H1 (cell line): ENCODE data around the gene FBXO30. TPM values are rescaled to one million over a fixed set of nuclear protein-coding genes. Genes with fewer than 3 reads are reported as not detected.

Experiments
- CHD1 ChIP-seq: IDR thresholded peaks from 2 replicates; pipeline ENCODE4 v1.6.1; 2012; ENCODE audit warnings: low read depth, low read length, improper control_type of control experiment
- CHD2 ChIP-seq: IDR thresholded peaks from 2 replicates; pipeline ENCODE4 v1.6.1; 2012; ENCODE audit warnings: low read length, improper control_type of control experiment
- CTCF ChIP-seq, 3 experiments: IDR thresholded peaks; 1 replicate in 2 of 3; 2 replicates in 1 of 3; pipeline versions ENCODE4 v1.5.1 to v1.6.1; 2011; ENCODE audit warnings: low read length in 3 of 3, mild to moderate bottlenecking in 3 of 3, inconsistent platforms in 2 of 3, low read depth in 1 of 3, moderate library complexity in 1 of 3; ENCODE audit not compliant: insufficient read depth in 1 of 3; ENCODE audit errors: control extremely low read depth in 1 of 3
- MAFK ChIP-seq: IDR thresholded peaks from 2 replicates; pipeline ENCODE4 v1.6.1; 2012; ENCODE audit warnings: low read depth, mild to moderate bottlenecking, improper control_type of control experiment, low read length
- POLR2AphosphoS5 ChIP-seq: IDR thresholded peaks from 2 replicates; pipeline ENCODE4 v1.6.1; 2011; ENCODE audit warnings: low read depth, low read length
- SIN3A ChIP-seq, 2 experiments: IDR thresholded peaks in 1 of 2; conservative IDR thresholded peaks in 1 of 2; 2 replicates each; pipeline ENCODE4 v1.6.1; 2011 to 2012; ENCODE audit warnings: low read length in 2 of 2, improper control_type of control experiment in 1 of 2, low read depth in 1 of 2, mild to moderate bottlenecking in 1 of 2
- TBP ChIP-seq: IDR thresholded peaks from 2 replicates; pipeline ENCODE4 v1.6.1; 2011; ENCODE audit warnings: low read depth, low read length, improper control_type of control experiment
- polyA plus RNA-seq, 7 experiments: library from polyadenylated mRNA; depleted of rRNA in 3 of 7; stranded (reverse) in 5 of 7; unstranded in 2 of 7; fragments of >200 nt in 5 of 7; fragments of 200-250 nt in 2 of 7; gene quantifications; 1 replicate in 5 of 7; 2 replicates in 1 of 7; 4 replicates in 1 of 7; pipeline versions ENCODE4 v1.2.1 to v1.2.3, GENCODE V29; 2011 to 2013; ENCODE audit warnings: missing spikeins in 2 of 7, mixed read lengths in 2 of 7
- total RNA-seq: library from RNA; stranded (reverse); fragmentation: NEBNext Ultra II Directional; extraction: Animal tissue kit (Norgen Biotek cat#: 25700); gene quantifications from 2 replicates; pipeline ENCODE4 v1.2.1, GENCODE V29; 2021

Gene FBXO30
- total and polyA plus RNA-seq, 2 of the 8 experiments (the other 6 are each of a cell fraction or from before 2014, with no cell fraction given) = 3.9 to 18.3 TPM

- TF ChIP-seq CHD2 (no peak), POLR2AphosphoS5 (no peak), TBP (no peak), CHD1 (no peak), SIN3A (conservative IDR thresholded peaks at IDR 0.05 in 1 of 2, IDR thresholded peaks at IDR 0.05 in 1 of 2; ENCODE audit: low read depth in 1 of 2, low read length in 2 of 2) (no peak), CTCF (IDR thresholded peaks at IDR 0.05; ENCODE audit: control extremely low read depth in 1 of 3, insufficient read depth in 1 of 3, low read depth in 1 of 3, low read length in 3 of 3) (no peak), MAFK (no peak)
Measured at GRCh38 chr6:145756170-145756662, 58.4 kb downstream of the FBXO30 start (continued).
